Muscle of arm (tissue), 12 donors: ENCODE measurements around the gene AUH. TPM values are rescaled to one million over a fixed set of nuclear protein-coding genes. Genes with fewer than 3 reads are reported as not detected.
"Not testable (repeated sequence)": the region's sequence is repeated elsewhere in the genome, so short reads cannot be mapped to it uniquely, and the experiment has no call there.

ENCODE experiments used
- DNase-seq: peaks from one replicate; pipeline ENCODE4 v3.0.0-alpha.2; 2013
- polyA plus RNA-seq, 12 donors: library from polyadenylated mRNA; unstranded; fragments of 120-200 nt; gene quantifications; one replicate each; pipeline ENCODE4 v1.2.1, GENCODE V29; 2013; ENCODE audit not compliant: insufficient read length in 12 of 12

Gene AUH
- polyA plus RNA-seq, 12 donors = 12.6 to 18.6 (median 15.8) TPM; not detected in 1

GRCh38 chr9:91210318-91210717 is 151.4 kb downstream of the AUH start:
- DNase-seq = no peak

- no peak for DNase-seq
These were observed 152.9 kb downstream of the AUH start for GRCh38 chr9:91208837-91209236.

- DNase-seq = no peak
These were observed 153.3 kb downstream of the AUH start for GRCh38 chr9:91208419-91208745.

- DNase-seq = peak; percentile 36
These were observed 153.8 kb downstream of the AUH start for GRCh38 chr9:91207729-91208418.

GRCh38 chr9:91207397-91207728 is 154.4 kb downstream of the AUH start:
- DNase-seq = no peak

GRCh38 chr9:91206806-91207205 is 154.9 kb downstream of the AUH start:
- no peak for DNase-seq

- DNase-seq = no peak
These were observed 158.9 kb downstream of the AUH start for GRCh38 chr9:91202736-91203283.

GRCh38 chr9:91200692-91201336 is 160.9 kb downstream of the AUH start:
- DNase-seq = no peak

GRCh38 chr9:91199739-91200497 is 161.8 kb downstream of the AUH start:
- no peak for DNase-seq

GRCh38 chr9:91198881-91199280 is 162.8 kb downstream of the AUH start:
- not testable (repeated sequence) for DNase-seq

- DNase-seq = no peak
These were observed 163.3 kb downstream of the AUH start for GRCh38 chr9:91198405-91198804.

- peak; percentile 92 for DNase-seq
These were observed 164.2 kb downstream of the AUH start for GRCh38 chr9:91197232-91198181.

GRCh38 chr9:91196103-91196950 is 165.4 kb downstream of the AUH start:
- peak; percentile 67 for DNase-seq

GRCh38 chr9:91195372-91196012 is 166.2 kb downstream of the AUH start:
- DNase-seq = no peak

GRCh38 chr9:91193658-91194391 is 167.9 kb downstream of the AUH start:
- DNase-seq = peak; percentile 73

- DNase-seq = peak; percentile 78
These were observed 168.5 kb downstream of the AUH start for GRCh38 chr9:91193087-91193657.

GRCh38 chr9:91192381-91193086 is 169.2 kb downstream of the AUH start:
- peak; percentile 30 for DNase-seq
